CD4-positive, alpha-beta T cell treated with Interleukin-17A for 4 hours (primary cell): ENCODE results near the gene TPK1.

ENCODE experiments used
- DNase-seq: peaks from one replicate; pipeline ENCODE4 v3.0.0-alpha.2; 2020; ENCODE audit warnings: mixed read lengths

The TPK1 gene

DNA sequence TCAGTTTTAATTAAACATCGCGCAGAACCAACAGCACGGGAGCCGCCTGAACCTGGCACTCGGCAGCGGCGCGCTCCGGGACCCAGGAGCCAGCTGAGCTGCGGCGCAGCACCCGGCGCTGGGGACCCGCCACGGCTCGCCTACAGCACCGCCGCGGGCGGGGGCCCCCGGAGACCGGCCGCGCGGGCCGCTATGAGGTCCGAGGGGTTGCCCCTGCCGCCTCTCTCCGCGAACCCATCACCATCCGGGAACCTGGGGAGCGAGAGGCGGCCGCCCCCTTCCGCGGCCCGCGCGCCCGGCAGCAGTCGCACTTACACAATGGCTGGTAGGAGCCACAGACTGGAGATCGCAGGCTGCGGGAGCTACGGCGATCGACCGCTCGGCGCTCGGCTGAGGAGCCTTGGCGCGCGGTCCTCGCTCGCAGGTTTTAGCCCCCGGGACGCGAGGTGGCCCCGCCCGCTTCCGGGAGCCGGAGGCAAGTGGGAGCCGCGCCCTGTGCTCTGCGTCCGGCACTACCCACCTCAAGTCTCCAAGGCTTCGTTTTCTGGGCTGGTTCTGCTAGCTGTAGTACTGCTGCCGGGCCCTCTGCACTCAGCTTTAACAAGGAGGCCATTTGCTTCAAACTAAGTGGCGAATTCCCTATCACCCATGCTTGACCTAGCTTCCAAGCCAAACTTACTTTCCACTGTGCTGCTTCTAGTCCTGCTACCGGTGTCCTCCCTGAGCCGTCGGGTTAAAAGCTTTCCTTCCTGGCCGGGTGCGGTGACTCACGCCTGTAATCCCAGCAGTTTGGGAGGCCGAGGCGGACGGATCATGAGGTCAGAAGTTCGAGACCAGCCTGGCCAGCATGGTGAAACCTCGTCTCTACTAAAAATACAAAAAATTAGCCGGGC, at the start of gene TPK1:
TSS of gene TPK1 (minus strand) at position 402 of the 893 bp plus-strand sequence. CDS start 451 bp downstream, outside the sequence.
- DNase-seq = peak; percentile 93

DNA sequence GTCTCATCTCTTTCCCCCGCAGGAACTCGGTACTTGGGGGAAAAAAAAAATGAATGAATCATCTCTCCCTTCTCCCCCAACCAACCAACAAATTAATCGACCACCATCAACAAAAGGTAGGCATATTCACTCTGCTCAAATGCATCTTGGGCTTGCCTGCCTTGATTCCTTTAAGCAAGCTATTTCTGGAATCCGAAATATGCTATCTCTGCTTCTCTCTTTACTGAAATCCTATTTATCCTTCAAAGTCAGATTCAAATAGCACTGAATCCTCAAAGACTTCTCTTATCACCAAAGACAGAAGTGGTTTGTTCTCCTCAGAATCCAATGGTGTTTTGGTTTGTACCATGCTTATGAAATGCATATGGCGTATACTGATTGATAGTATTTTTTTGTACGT, 49.6 kb upstream of the TPK1 start:
- no peak for DNase-seq

DNA sequence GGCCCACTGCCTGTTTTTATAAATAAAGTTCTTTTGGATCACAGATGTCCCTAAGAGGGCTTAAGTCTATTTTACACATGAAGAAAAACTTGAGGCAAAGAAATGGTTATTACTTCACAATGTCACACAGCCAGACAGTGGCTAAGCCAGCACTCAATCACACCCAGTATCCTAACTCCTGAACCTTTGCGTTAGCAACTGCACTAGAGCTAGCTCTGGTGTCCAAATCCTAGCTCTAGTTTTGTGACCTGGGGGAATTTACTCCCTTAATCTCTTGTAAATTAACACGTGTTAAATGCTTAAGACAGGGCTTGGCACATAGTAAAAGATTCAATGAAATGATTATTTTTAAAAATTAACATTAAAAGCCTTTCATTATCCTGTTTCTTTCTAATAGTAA, 49.0 kb upstream of the TPK1 start:
- DNase-seq = no peak

DNA sequence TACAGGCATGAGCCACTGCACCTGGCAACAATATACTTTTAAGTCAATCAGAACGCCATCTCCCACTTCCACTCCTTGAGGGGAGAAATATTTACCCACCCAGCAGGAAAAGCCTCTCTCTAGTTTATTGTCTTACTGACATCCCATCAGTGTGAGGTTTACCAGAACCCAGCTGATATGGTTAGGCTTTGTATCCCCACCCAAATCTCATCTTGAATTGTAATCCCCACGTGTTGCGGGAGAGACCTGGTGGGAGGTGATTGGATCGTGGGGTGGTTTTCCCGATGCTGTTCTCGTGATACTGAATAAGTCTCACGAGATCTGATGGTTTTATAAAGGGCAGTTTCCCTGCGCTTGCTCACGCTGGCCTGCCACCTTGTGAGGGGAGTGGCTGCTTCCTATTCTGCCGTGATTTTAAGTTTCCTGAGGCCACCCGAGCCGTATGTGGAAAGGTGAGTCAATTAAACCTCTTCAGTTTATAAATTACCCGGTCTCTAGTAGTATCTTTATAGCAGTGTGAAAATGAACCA, 37.5 kb upstream of the TPK1 start:
- no peak for DNase-seq

DNA sequence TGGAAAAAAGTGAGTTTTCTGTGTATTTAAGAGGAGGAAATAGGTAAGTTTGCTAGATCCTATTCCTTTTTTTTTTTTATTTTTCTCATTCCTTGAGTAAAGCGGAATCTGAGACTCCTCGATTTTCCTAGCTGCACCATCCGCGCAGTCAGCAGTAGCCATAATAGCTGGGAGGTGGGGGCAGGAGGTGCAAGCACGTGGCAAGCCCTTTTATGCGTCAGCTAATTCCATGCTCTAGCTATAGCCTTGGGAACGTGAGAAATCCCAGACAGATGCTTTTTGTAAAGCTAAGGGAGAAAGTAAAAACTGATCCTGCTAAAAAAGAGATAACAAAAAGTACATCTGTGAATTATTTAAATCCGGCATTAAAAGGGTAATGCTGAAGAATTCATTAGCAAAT, 33.2 kb upstream of the TPK1 start:
- DNase-seq = no peak

DNA sequence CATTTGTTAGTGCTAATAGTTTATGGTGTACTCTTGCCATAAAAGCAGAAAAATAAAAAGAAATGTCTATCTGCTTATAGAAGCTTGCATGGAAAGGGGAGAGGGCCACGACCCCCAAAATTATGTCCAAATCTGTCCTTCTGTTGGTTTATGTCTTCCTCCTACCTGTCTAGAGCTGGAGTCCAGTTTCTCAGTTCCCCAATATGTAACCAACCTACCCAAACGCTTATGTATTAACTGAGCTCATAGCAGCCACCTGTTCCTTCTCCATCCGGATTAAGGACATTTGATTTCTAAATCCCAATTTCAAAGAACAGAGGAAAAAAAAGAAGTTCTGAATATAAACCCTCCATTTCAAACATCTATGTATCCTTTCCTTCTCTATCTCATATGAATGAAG, 30.3 kb upstream of the TPK1 start:
- no peak for DNase-seq

DNA sequence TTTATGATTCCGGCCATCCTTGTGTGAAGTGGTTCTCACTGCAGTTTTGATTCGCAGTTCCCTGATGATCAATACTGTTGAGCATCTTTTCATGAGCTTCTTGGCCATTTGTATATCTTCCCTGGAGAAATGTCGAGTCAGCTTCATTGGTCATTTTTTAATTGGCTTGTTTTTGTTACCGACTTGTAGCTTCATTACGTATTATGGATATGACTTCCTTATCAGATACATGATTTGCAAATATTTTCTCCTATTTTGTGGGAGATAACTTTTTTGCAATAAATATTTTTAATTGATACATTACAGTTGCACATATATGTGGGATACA, 27.4 kb upstream of the TPK1 start:
- DNase-seq = no peak

DNA sequence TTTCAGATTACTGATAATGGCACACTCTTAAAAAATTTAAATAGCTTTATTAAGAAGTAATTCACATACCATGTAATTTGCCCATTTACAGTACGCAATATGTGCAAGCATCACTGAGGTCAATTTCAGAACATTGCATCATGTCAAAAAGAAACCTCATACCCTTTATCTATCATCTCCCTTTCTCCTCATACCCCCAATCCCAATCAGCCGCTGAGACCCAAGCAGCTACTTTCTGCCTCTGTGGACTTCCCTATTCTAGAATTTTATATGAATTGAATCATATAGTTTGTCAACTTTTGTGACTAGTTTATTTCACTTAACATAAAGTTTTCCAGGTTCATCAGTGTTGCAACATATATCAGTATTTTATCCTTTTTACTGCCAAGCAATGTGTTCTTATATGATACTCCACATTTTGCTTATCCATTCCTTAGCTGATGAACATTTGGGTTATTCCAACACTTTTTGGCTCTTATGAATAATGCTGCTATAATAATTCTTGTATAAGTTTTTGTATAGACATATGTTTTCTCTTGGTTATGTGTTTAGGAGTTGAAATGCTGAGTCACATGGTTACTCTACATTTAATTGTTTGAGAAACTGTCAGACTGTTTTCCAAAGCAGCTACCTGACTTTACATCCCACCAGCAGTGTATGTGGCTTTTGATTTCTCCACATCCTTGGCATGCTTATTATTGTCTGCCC, 26.9 kb upstream of the TPK1 start:
- no peak for DNase-seq

DNA sequence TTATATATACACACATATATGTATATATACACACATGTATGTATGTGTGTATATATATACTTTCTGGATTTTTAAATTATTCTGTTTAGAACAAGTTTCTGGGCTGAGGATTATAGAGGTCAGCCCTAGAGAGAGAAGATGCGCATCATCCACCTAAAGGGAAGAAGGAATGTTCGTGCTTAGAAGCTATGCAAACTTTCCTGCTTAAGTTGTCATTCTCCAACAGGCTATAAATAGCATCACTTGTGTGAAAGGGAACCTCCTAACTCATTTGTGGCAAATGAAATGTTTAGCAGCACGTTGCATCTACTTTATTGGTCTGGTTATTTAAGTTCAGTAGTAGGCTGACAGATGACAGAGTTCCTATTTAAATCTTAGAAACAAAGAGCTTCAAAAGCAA, 23.9 kb upstream of the TPK1 start:
- no peak for DNase-seq

DNA sequence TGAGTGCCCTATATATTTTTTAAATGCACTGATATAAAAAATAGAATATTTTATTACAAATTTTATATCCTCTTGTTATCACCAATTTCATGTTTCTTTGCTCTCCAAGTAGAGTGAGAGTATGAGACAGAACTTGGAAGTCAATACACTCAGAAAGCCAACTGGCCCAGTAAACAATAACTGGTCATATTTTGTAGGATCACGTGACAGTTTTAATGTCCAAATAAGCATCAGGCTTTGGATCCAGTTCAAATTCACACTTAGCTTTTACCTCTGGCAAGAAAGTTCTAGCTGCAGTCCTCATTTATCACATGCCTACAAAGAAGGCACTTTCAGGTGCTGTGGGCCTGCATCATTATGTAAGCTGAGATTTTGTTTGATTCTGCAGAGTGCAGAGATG, 21.6 kb upstream of the TPK1 start:
- no peak for DNase-seq

DNA sequence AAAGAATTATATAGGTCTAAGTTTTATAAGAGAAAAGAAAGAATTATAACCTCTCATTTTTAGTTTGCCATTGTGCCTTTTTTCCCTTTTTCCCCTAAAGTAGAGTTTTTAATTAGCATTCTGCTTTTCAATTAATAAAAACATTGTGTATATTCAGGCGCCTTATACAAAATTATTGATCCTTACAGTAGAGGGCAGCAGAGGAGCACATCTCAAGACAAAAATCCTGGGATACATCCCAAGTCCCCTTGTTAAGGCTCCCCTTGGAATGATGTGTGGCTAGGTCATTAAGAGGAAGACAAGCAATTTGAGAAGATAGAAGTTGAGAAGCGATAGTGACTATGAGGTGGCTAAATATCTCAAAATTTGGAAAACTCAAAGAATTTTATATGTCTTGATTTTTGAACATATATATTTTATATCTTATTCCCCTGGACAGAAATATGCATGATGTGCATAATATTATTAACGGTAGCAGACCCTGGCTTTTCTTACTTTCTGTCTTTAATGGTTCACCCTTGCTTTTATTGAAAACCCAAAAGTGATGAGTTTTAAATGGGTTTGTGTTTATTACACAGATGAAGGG, 19.1 kb upstream of the TPK1 start:
- DNase-seq = no peak

DNA sequence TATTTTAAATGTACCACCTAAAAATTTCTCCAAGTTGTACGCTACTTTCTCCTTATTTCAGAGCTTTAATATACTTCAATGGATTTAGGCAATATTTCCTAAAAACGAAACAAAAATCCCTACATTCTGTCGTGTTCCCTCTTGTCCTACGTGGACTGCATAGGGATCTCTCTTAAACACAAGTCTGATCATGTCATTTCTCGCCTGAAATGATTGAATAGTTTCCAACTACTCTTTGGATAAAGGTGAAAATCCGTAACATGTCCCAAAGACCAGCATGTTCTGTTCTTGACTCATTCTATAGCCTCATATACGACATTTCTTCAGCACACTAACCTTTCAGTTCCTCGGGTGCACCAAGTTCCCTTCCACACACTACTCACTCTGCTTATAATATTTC, 17.7 kb upstream of the TPK1 start:
- no peak for DNase-seq

DNA sequence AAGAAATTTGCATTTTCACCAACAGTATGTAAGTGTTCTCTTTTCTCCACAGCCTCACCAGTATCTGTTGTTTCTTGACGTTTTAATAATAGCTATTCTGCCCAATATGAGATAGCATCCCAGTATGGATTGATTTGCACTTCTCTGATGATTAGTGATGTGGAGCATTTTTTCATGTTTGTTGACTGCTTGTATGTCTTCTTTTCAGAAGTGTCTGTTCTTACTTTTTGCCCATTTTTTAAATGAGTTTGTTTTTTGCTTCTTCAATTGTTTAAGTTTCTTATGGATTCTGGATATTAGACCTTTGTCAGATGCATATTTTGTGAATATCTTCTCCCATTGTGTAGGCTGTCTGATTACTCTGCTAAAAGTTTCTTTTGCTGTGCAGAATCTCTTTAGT, 12.2 kb upstream of the TPK1 start:
- no peak for DNase-seq

DNA sequence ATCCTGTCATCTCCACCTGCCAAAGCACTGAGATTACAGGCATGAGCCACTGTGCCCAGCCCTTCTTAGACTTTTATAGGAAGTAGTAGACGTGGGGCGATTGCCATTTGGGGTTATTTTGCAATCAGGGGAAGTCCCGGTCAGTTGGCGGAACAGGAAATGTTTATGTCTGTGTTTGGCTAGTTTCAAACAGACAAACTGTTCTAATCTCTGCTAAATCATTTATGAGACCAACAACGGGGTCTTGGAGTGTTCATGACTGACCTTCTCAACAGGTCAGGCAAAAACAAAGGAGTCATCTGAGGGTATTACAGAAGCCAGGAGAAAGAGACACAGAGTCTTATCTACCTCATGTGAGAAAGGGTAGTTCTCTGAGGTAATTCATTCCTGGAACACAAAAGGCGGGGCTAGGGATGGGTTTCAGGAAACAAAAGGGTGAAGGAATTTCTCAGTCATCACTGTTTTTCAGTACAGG, 6.6 kb upstream of the TPK1 start:
- peak; percentile 11 for DNase-seq

DNA sequence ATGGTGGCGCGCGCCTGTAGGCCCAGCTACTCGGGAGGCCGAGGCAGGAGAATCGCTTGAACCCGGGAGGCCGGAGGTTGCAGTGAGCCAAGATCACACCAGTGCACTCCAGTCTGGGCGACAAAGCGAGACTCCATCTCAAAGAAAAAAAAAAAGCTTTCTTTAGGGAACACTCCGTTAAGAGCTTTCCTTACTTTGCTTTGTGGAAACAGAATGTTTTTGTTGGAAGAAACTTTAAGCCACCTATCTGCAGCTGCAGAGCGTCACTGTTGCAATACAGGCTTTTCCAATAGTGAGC, 641 bp upstream of the TPK1 start:
- no peak for DNase-seq

DNA sequence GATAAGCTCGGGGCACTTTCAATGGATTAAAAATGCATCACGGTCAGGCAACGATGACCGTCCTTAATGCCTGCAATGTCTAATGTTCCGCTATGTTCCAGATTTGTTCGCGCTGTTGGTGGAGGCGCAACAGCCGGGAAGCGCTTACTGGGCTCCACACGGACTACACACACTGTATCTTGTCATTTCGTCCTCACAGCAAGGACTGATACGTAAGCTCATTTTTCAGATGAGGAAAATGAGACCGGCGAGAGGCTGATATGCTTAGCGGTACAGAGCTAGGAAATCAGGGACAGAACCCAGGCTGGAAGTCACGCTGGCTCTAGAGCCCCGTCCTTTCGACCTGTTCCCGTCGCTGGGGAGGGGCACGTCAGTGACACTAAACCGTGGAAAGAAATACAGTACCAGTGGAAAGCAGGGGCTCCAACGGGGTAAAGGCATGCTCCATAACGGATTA, 670 bp downstream of the TPK1 start:
- peak; percentile 67 for DNase-seq

DNA sequence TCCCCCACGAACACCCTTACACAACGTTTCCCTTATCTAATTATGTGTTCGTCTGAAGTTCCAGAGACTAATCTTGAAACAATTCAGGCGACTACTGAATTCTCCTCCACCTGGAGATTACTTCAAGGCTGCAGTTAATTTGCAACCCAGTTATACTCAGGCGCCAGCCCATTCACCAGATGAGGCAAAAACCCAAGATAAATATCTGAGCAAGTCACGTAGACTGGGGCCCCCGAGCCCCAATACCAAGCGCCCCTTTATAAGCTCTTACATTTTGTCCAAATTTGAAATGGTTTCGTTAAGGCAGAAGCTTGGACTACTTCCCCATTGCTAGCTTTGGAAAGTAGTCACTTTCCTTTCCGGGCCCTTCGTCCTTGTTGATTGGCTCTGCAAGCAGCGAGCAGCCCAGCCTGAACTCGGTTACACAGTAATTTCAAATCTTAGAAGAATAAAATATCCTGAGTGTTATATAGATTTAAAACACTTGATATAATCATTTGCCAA, 1.2 kb downstream of the TPK1 start:
- DNase-seq = peak; percentile 54

DNA sequence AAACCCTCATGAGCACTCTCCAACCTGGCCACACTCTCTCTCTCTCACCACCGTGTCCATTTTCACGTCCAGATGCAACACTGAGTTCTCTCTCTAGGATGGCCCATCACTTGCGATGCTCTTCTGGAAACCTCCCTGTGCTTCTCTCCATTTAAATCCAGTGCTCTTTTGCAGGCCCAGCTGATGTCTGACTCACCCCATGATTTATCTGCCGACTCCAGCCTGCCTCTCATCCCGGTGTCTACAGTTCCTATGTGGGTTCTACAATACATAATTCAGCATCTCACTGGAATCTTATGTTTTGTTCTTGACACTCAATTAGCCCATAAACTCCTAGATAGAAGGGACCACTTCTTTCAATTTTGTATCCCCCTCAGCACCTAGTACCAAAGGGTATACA, 5.0 kb downstream of the TPK1 start:
- no peak for DNase-seq

DNA sequence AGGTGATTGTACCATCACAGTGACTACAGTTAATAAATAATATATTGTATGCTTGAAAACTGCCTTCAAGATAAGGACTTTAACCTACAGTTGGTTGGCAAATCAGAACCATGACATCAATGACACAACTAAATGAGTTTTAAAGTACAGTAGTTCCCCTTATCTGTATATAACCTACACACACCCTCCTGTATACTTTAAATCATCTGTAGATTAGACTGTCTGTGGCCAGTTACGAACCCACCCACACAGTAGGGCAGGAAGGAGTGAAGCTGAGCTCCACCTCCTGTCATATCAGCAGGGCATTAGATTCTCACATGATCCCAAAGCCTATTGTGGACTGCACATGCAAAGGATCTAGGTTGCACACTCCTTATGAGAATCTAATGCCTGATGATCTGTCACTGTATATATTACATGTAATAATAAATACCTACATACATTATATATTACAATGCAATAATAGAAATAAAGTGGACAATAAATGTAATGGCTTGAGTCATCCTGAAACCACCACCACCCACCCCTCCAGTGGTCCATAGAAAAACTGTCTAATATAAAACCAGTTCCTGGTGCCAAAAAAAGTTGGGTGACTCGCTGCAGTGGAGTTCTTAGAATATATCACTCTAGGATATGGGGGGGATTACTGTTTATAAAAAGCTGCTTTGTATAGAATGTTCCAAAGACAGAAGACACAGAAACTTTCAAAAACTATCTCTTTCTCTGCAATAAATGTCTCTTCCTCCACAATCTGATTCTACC, 5.6 kb downstream of the TPK1 start:
- peak; percentile 16 for DNase-seq

DNA sequence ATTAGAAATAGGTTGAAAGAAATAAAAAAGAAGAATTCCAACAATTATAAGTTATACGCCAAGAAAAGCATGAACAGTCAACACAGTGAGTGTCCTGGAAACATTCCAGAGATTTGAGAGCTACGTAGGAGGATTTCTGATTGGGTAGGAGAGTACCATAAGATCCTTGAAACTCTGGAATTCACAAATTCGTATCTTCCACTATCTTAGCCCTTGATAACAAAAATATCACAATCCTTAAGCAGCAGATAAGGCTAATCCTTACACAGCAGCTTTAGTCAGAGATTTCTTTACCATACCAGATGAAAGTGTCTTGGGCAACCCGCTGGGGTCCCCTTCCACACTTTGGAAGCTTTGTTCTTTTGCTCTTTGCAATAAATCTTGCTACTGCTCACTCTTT, 8.2 kb downstream of the TPK1 start:
- no peak for DNase-seq

DNA sequence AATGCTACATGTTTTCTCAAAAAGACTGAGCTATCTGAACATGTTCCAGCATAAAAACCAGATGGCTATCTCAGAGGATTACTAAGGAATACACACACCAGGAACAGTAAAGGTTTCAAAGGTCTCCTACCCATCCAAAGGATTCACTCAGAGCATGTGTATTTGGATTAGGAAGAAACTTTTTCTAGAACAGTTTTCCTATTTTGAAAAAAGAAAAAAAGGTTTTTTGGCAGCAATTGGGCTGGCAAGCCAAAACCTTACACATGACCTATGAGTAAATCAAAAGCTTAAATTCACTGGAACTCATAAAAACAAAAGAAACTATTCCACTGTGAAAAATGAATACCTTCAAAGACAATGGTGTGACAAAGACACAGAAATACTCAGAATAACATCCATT, 9.6 kb downstream of the TPK1 start:
- no peak for DNase-seq

DNA sequence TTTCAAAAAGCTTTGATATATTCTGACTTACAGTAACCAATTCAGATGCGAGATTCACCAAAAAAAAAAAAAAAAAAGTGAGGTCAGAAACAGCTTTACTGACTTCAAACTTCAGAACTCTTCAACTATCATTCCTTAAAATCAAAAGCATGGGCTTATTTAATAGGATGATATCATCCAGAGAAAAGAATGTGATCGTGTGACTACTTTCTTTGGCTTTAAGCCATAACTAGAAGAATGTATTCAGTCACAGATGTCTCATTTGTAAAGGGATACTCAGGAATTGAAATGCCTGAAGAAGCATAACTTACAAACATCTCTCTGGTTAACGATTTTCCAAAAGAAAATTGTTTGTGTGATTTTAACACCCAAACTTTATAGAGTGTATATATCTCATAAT, 11.5 kb downstream of the TPK1 start:
- no peak for DNase-seq

DNA sequence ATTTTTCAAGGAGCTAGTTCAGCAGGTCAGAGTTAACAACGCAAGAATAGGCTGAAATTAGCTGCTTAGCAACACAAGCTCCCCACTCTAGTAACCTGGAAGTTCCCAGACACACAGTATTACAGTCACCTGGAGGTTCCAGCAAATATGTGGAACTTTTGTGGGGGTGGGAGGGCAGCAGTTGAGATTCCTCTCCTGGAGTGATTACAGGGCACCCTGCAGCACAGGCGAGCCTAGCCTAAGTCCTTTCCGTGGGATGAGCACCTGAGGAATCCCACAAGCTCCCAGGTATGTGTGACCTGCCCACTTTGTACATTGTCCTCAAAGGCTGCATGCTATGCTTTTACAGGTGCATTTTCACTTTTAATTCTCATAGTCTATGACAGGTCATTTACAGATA, 13.6 kb downstream of the TPK1 start:
- DNase-seq = no peak
